HG03460 (cell line): ENCODE measurements around the gene PLTP.
"Not testable (repeated sequence)": the region's sequence is repeated elsewhere in the genome, so short reads cannot be mapped to it uniquely, and the experiment has no call there.

Source experiments
- ATAC-seq: cut with Tn5 transposase; IDR thresholded peaks from one replicate; pipeline ENCODE4 v1.9.1; 2021; ENCODE audit not compliant: unreplicated experiment

The PLTP gene

GRCh38 chr20:45901332-45901731, 10.6 kb downstream of the PLTP start:
- not testable (repeated sequence) for ATAC-seq

GRCh38 chr20:45899046-45899835, 12.7 kb downstream of the PLTP start:
- ATAC-seq, result no peak

GRCh38 chr20:45898285-45898684, 13.7 kb downstream of the PLTP start:
- ATAC-seq, result no peak

- no peak for ATAC-seq
Observed at GRCh38 chr20:45897692-45898091, 14.3 kb downstream of the PLTP start.

GRCh38 chr20:45897289-45897688, 14.7 kb downstream of the PLTP start:
- ATAC-seq, result no peak

GRCh38 chr20:45896641-45897161, 15.3 kb downstream of the PLTP start:
- no peak for ATAC-seq

- ATAC-seq, result no peak
Observed at GRCh38 chr20:45894797-45895196, 17.2 kb downstream of the PLTP start.

- ATAC-seq, result no peak
Observed at GRCh38 chr20:45893831-45894230, 18.1 kb downstream of the PLTP start.

- no peak for ATAC-seq
Observed at GRCh38 chr20:45892828-45893500, 19.0 kb downstream of the PLTP start.

- no peak for ATAC-seq
Observed at GRCh38 chr20:45892049-45892825, 19.7 kb downstream of the PLTP start.

GRCh38 chr20:45890985-45891983, 20.7 kb downstream of the PLTP start, which contains the start of the genes CTSA and NEURL2:
Gene CTSA (plus strand): TSS chr20:45891335. CDS start chr20:45891569, 234 bp downstream.
Gene NEURL2 (minus strand): TSS chr20:45891208. CDS start chr20:45890991, 217 bp downstream.
- ATAC-seq, result peak; percentile 63

- peak; percentile 31 for ATAC-seq
Observed at GRCh38 chr20:45890077-45890984, 21.6 kb downstream of the PLTP start.

- no peak for ATAC-seq
Observed at GRCh38 chr20:45888681-45889080, 23.3 kb downstream of the PLTP start.

GRCh38 chr20:45887346-45887715, 24.6 kb downstream of the PLTP start, which contains the start of gene SPATA25:
Gene SPATA25 (minus strand): TSS chr20:45887622. CDS start chr20:45887590, 32 bp downstream.
- ATAC-seq, result no peak

- no peak for ATAC-seq
Observed at GRCh38 chr20:45886590-45887345, 25.2 kb downstream of the PLTP start.

- no peak for ATAC-seq
Observed at GRCh38 chr20:45883100-45883469, 28.9 kb downstream of the PLTP start.

GRCh38 chr20:45882469-45883099, 29.4 kb downstream of the PLTP start:
- no peak for ATAC-seq
